Spleen (tissue), 11 donors: ENCODE data around the gene FAM107B. TPM values are rescaled to one million over a fixed set of nuclear protein-coding genes. Genes with fewer than 3 reads are reported as not detected.

Experiments
- DNase-seq: peaks from one replicate; pipeline ENCODE4 v3.0.0-alpha.2; 2020
- H3K27ac ChIP-seq, 8 donors: fragments of 200-600 bp; sonication (generic) in 7 of 8; 1 replicate in 4 of 8; 2 replicates in 4 of 8; pipeline versions ENCODE4 v1.5.0 to v1.8.0; 2016 to 2021; ENCODE audit warnings: inconsistent platforms in 4 of 8, mild to moderate bottlenecking in 4 of 8, moderate library complexity in 1 of 8
- H3K27me3 ChIP-seq, 7 donors: fragments of 200-600 bp; sonication (generic) in 6 of 7; replicated peaks in 1 of 7; 1 replicate in 4 of 7; 2 replicates in 3 of 7; pipeline versions ENCODE4 v1.5.0 to v1.8.0; 2016 to 2021; ENCODE audit warnings: inconsistent platforms in 3 of 7, mild to moderate bottlenecking in 1 of 7
- H3K36me3 ChIP-seq, 6 donors: fragments of 200-600 bp; sonication (generic) in 5 of 6; 1 replicate in 4 of 6; 2 replicates in 2 of 6; pipeline versions ENCODE4 v1.5.0 to v1.8.0; 2016 to 2021; ENCODE audit warnings: inconsistent platforms in 2 of 6
- H3K4me1 ChIP-seq, 6 donors: fragments of 200-600 bp; sonication (generic) in 5 of 6; 1 replicate in 3 of 6; 2 replicates in 3 of 6; pipeline versions ENCODE4 v1.5.0 to v1.8.0; 2016 to 2021; ENCODE audit warnings: inconsistent platforms in 3 of 6
- H3K4me3 ChIP-seq, 8 donors: fragments of 200-600 bp; sonication (generic) in 7 of 8; 1 replicate in 4 of 8; 2 replicates in 4 of 8; pipeline versions ENCODE4 v1.5.0 to v1.8.0; 2016 to 2021; ENCODE audit warnings: inconsistent platforms in 4 of 8, mild to moderate bottlenecking in 4 of 8, moderate library complexity in 2 of 8
- H3K9me3 ChIP-seq, 8 donors: fragments of 200-600 bp; sonication (generic) in 7 of 8; 1 replicate in 4 of 8; 2 replicates in 4 of 8; pipeline versions ENCODE4 v1.5.0 to v1.8.0; 2016 to 2021; ENCODE audit warnings: inconsistent platforms in 4 of 8
- POLR2A ChIP-seq, 3 donors: fragments of 450-650 bp; IDR thresholded peaks; one replicate each; pipeline ENCODE4 v1.5.1; 2017; ENCODE audit warnings: antibody characterized with exemption in 3 of 3, mild to moderate bottlenecking in 1 of 3
- POLR2AphosphoS5 ChIP-seq, 3 donors: sonication (generic); formaldehyde crosslinking; IDR thresholded peaks; one replicate each; pipeline ENCODE4 v1.5.1; 2017; ENCODE audit warnings: antibody characterized with exemption in 3 of 3
- WGBS, 5 donors: extraction: QIAGEN DNeasy Blood & Tissue Kit in 3 of 5; methylation state at CpG; one replicate each; pipeline versions ENCODE4 v1.1.5 to v1.1.7; 2013 to 2018; 5-methylcytosine and 5-hydroxymethylcytosine counted together
- intact Hi-C: fragments of 100-400 bp; cut with DNase I; formaldehyde crosslinking; loops from one replicate; pipeline ENCODE4 v1.15.0; 2023; ENCODE audit warnings: low total_unique reads
- polyA plus RNA-seq, 3 donors: library from polyadenylated mRNA; stranded (reverse); fragments of 200-250 nt; gene quantifications; one replicate each; pipeline ENCODE4 v1.2.1, GENCODE V29; 2013
- total RNA-seq, 7 donors: library from RNA; depleted of rRNA in 3 of 7; stranded (reverse); fragments of >200 nt in 3 of 7; fragmentation: NEBNext Ultra II Directional in 4 of 7; extraction: Animal tissue kit (Norgen Biotek cat#: 25700) in 4 of 7; gene quantifications; one replicate each; pipeline versions ENCODE4 v1.1.0 to v1.2.1, GENCODE V29; 2016 to 2021
- TF ChIP-seq, protein P1 (sequence below), 11 experiments: fragments of 200-600 bp in 7 of 11; fragments of 450-650 bp in 4 of 11; sonication (generic) in 4 of 11; IDR thresholded peaks in 8 of 11; conservative IDR thresholded peaks in 3 of 11; 1 replicate in 7 of 11; 2 replicates in 4 of 11; pipeline versions ENCODE4 v1.4.0 to v1.8.0; 2016 to 2021; ENCODE audit warnings: antibody characterized with exemption in 11 of 11, inconsistent platforms in 4 of 11, mild to moderate bottlenecking in 1 of 11
- donor health status: healthy with polysubstance abuse.
- donor health status: DM: no; HTN: no; CAD: no; lungs with moderate emphysema.
- donor health status: DM: no; HTN: no; CAD: no.
- donor health status: Bipolar disorder and iron deficiency.
- donor health status: healthy.
- donor health status: DM: no; HTN: no; CAD: no.
- donor health status: DM: yes; HTN: yes; CAD: no.

The FAM107B gene
- total and polyA plus RNA-seq, 10 donors: 40.1 to 115 (median 75.5) TPM

DNA sequence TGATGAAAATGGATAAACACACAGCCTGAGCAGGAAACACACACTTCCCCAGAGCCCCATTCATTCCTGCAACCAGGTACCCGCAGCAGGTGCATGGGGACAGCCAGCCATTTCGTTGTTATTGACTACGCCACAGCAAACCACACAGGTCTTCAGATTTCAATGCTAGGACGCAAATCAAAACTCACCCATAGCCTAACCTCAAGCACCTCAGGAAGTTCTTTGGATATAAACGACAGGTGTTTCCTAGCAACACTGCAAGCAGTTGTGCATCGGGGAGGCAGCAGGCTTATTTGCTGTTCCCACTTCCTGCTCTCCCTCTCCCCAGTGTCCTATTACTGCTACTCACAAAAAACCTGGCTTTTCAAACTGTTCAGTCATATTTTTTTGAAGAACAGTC lies 267.5 kb downstream of the FAM107B start:
- Histone ChIP-seq H3K4me1 (peaks cover 0 to 19% (median 10%) of the 10 kb centered on the region in 6 donors), H3K27me3 (no peaks in the 10 kb centered on the region), H3K27ac (no peak overlapping the region), H3K4me3 (no peak overlapping the region), H3K9me3 (peaks cover 0 to 13% (median 9%) of the 10 kb centered on the region in 8 donors), H3K36me3 (peaks cover 0 to 37% (median 9%) of the 10 kb centered on the region in 6 donors)
- intact Hi-C loops: no loop called here
- TF ChIP-seq, protein P1, sequence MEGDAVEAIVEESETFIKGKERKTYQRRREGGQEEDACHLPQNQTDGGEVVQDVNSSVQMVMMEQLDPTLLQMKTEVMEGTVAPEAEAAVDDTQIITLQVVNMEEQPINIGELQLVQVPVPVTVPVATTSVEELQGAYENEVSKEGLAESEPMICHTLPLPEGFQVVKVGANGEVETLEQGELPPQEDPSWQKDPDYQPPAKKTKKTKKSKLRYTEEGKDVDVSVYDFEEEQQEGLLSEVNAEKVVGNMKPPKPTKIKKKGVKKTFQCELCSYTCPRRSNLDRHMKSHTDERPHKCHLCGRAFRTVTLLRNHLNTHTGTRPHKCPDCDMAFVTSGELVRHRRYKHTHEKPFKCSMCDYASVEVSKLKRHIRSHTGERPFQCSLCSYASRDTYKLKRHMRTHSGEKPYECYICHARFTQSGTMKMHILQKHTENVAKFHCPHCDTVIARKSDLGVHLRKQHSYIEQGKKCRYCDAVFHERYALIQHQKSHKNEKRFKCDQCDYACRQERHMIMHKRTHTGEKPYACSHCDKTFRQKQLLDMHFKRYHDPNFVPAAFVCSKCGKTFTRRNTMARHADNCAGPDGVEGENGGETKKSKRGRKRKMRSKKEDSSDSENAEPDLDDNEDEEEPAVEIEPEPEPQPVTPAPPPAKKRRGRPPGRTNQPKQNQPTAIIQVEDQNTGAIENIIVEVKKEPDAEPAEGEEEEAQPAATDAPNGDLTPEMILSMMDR (IDR thresholded peaks at IDR 0.05 in 8 of 11, conservative IDR thresholded peaks at IDR 0.05 in 3 of 11): no peak
- TF ChIP-seq POLR2AphosphoS5 (IDR thresholded peaks at IDR 0.05) (no peak), POLR2A (IDR thresholded peaks at IDR 0.05) (no peak)
- no peak for DNase-seq
- WGBS, 5 donors: 19 to 31% (median 28%) methylated on average over 6 of the region's 6 CpGs

GRCh38 chr10:14502431-14502830 lies 272.3 kb downstream of the FAM107B start:
- TF ChIP-seq POLR2A (IDR thresholded peaks at IDR 0.05): no peak
- TF ChIP-seq, protein P1 (IDR thresholded peaks at IDR 0.05 in 8 of 11, conservative IDR thresholded peaks at IDR 0.05 in 3 of 11): no peak
- TF ChIP-seq POLR2AphosphoS5 (IDR thresholded peaks at IDR 0.05): no peak
- H3K27me3 ChIP-seq: no peaks in the 10 kb centered on the region
- no peak for DNase-seq
- intact Hi-C loops: loop anchor here (5.0 kb wide), 1 partner anchor 315 kb away; no protein-coding TSS in a partner anchor
- no peaks in the 10 kb centered on the region for H3K9me3 ChIP-seq
- WGBS, 5 donors: 55 to 70% (median 66%) methylated on average over 3 of the region's 3 CpGs
- no peak overlapping the region for H3K4me3 ChIP-seq
- H3K27ac ChIP-seq: no peak overlapping the region
- peaks cover 5 to 25% (median 12%) of the 10 kb centered on the region in 6 donors for H3K4me1 ChIP-seq
- no peaks in the 10 kb centered on the region for H3K36me3 ChIP-seq

DNA sequence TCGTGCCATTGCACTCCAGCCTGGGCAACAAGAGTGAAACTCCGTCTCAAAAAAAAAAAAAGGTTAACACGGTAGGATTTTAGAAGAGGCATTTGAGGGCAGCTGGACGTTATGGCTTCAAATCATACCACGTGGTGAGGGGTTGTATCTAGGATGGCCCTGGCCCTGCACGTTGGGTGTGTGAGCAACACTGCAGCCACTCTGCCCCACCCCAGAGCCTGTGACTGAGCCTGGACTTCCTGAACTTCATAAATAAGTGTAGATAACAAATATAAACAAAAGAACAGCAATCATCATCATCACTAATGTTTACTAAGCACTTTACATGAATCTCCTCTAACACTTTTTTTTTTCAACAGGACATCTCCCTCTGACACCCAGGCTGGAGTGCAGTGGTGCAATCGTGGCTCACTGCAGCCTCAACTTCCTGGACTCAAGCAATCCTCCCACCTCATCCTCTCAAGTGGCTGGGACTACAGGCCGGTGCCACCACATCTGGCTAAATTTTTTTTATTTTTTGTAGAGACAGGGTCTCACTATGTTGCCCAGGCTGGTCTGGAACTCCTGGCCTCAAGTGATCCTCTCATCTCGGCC lies 274.4 kb downstream of the FAM107B start:
- intact Hi-C loops: loop anchor here (5.0 kb wide), 1 partner anchor 317 kb away; no protein-coding TSS in a partner anchor
- Histone ChIP-seq H3K27me3 (no peaks in the 10 kb centered on the region), H3K9me3 (no peaks in the 10 kb centered on the region), H3K4me3 (no peak overlapping the region), H3K27ac (no peak overlapping the region), H3K36me3 (no peaks in the 10 kb centered on the region), H3K4me1 (peaks cover 5 to 17% (median 8%) of the 10 kb centered on the region in 6 donors)
- TF ChIP-seq POLR2AphosphoS5 (IDR thresholded peaks at IDR 0.05) (no peak), POLR2A (IDR thresholded peaks at IDR 0.05) (no peak)
- TF ChIP-seq, protein P1 (IDR thresholded peaks at IDR 0.05 in 8 of 11, conservative IDR thresholded peaks at IDR 0.05 in 3 of 11): no peak
- WGBS, 5 donors: 58 to 71% (median 62%) methylated on average over 8 to 9 of the region's 9 CpGs
- DNase-seq: no peak

DNA sequence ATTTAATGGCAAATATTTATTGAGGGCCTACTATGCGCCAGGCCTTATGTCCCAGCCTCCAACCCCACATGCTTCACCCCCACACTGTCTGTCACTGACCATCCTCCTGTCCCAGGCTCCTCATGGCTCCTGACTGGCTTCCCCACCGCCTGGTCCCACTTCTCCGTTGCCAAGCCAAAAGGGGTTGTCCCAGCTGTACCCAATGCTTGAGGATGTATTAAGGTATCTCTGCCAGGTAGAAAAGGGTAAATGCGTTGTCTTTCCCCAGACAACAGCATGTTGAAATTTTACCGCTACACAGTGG lies 275.1 kb downstream of the FAM107B start:
- Histone ChIP-seq H3K4me1 (peaks cover 5 to 17% (median 8%) of the 10 kb centered on the region in 6 donors), H3K4me3 (no peak overlapping the region), H3K36me3 (no peaks in the 10 kb centered on the region), H3K9me3 (no peaks in the 10 kb centered on the region), H3K27me3 (no peaks in the 10 kb centered on the region), H3K27ac (no peak overlapping the region)
- no peak for DNase-seq
- TF ChIP-seq POLR2AphosphoS5 (IDR thresholded peaks at IDR 0.05): no peak
- TF ChIP-seq POLR2A (IDR thresholded peaks at IDR 0.05): no peak
- TF ChIP-seq, protein P1 (IDR thresholded peaks at IDR 0.05 in 8 of 11, conservative IDR thresholded peaks at IDR 0.05 in 3 of 11): no peak
- 83 to 96% (median 93%) methylated on average over 5 of the region's 5 CpGs for WGBS, 5 donors
- intact Hi-C loops: loop anchor here (10.0 kb wide), 1 partner anchor 605 kb away; no protein-coding TSS in a partner anchor
